M059J (cell line): Measurements from ENCODE around the gene RHOA. TPM values are rescaled to one million over a fixed set of nuclear protein-coding genes. Genes with fewer than 3 reads are reported as not detected.

Experiments
- DNase-seq: peaks from one replicate; pipeline ENCODE4 v3.0.0-alpha.2; 2012; ENCODE audit warnings: low read depth
- total RNA-seq: library from RNA; depleted of rRNA; stranded (reverse); fragments of >200 nt; shearing (Covaris generic); gene quantifications from 2 replicates; pipeline ENCODE4 v1.2.3, GENCODE V29; 2014; rRNA removed

RHOA gene
- total RNA-seq, 1 experiment from 2014 or later: 398 TPM

GRCh38 chr3:49327485-49327884 lies 84.3 kb downstream of the RHOA start:
- no peak for DNase-seq

GRCh38 chr3:49324768-49325167 lies 87.0 kb downstream of the RHOA start:
- DNase-seq: no peak

DNA sequence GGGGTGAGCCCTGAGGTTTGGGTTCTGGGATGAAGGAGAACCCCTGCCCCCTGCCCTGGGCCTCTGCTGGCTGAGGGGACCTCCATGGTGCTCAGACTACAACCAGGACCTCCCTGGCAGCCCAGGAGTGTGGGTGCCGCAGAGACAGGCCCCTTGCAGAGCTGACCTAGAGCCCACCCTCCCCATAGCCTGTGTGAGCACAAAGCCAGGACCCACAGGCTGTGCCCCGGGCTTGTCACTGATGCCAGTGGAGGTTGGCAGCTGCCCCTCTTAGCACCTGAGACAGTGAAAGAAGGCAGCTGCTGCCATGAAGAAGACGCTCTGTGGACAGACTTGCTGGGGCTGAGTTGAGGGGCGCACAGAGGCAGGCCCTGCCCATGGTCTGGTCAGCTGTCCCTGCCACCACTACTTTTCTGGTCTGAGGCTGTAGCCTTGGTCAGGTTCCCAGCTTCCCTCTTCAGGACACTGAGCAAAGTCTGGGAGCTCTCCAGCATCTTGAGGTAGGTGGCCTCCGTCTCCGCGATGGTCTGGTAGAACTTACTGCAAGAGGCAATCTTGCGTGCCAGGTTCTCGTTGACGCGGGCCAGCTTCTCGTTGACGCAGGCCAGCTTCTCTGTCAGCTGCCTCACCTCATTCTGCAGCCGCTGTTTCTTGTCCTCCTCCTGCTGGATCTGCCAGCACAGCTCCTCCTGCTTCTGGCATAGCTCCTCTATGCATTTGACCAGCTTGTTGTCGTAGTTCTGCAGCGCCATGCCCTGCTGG lies 94.9 kb downstream of the RHOA start:
- DNase-seq: no peak

DNA sequence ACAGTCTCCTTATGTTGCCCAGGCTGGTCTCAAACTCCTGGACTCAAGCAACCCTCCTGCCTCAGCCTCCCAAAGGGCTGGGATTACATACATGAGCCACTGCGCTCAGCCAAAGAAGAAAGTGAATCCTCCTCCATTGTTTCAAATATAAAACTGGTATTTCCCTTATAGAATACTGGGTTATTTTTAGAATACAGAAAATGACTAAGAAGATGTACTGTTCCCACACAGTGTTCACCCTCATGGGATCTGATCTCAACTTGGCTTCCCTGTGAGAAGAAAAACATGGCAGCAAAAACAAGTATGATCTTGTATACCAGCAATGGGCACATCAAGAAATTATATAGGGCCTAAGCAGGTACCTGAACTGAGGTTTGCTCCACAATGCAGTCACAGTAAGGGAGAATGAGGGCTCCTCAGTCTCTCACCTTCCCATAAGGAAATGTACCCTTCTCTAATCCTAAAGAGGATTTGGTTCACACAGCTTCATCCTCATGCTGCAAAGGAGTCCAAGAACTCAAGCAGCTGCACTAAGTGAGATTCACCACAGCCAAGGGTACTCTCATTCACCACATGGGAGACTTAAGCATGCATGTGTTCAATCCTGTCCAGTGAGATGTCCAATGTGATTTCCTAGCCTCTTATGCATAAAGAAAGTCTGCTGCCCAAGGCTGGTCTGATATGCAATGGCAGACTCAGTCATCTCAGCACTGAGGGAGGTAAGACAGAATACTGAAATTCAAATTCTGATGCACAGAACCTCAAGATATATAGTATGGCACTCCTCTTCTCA lies 97.7 kb downstream of the RHOA start:
- no peak for DNase-seq

- DNase-seq: no peak
These were observed 100.5 kb downstream of the RHOA start for GRCh38 chr3:49311283-49311682.

- DNase-seq: no peak
These were observed 101.1 kb downstream of the RHOA start for GRCh38 chr3:49310677-49311076.

Other genes starting within 250 kb of the RHOA start
- gene CCDC71, start 245.6 kb downstream of the RHOA start, total RNA-seq: 19.0 and 19.6 TPM in 2 replicates
- 2.9 and 5.0 TPM in 2 replicates for gene KLHDC8B, start 240.4 kb downstream of the RHOA start, total RNA-seq
- gene C3orf62, start 134.7 kb downstream of the RHOA start, total RNA-seq: 0.34 and 4.7 TPM in 2 replicates
- gene USP4, start 71.9 kb downstream of the RHOA start, total RNA-seq: 11.1 and 13.9 TPM in 2 replicates
- 169 and 207 TPM in 2 replicates for gene GPX1, start 53.6 kb downstream of the RHOA start, total RNA-seq
- 22.4 and 27.3 TPM in 2 replicates for gene TCTA, start 447 bp upstream of the RHOA start, total RNA-seq
- gene AMT, start 10.5 kb upstream of the RHOA start, total RNA-seq: 0.12 and 0.32 TPM in 2 replicates
- gene NICN1, start 17.3 kb upstream of the RHOA start, total RNA-seq: 1.2 and 1.7 TPM in 2 replicates
- 79.8 and 104 TPM in 2 replicates for gene DAG1, start 58.3 kb upstream of the RHOA start, total RNA-seq
- 0.07 and 0.27 TPM in 2 replicates for gene BSN, start 142.5 kb upstream of the RHOA start, total RNA-seq